WERI-Rb-1 (cell line): ENCODE data around the gene GALNT13.

Experiments used
- DNase-seq: peaks from one replicate; pipeline ENCODE4 v3.0.0-alpha.2; 2020
- H3K27ac ChIP-seq: fragments of 250-450 bp; sonication (Bioruptor Pico); 2 replicates; pipeline ENCODE4 v1.5.1; 2020; ENCODE audit warnings: mild to moderate bottlenecking, moderate library complexity
- H3K27me3 ChIP-seq: fragments of 250-450 bp; sonication (Bioruptor Pico); 2 replicates; pipeline ENCODE4 v1.5.1; 2021; ENCODE audit warnings: mild to moderate bottlenecking, low read depth, moderate library complexity; ENCODE audit not compliant: insufficient read depth, severe bottlenecking
- H3K36me3 ChIP-seq: fragments of 250-450 bp; sonication (Bioruptor Pico); 2 replicates; pipeline ENCODE4 v1.5.1; 2020; ENCODE audit warnings: mild to moderate bottlenecking, moderate library complexity
- H3K4me3 ChIP-seq: 2 replicates; pipeline ENCODE4 v1.5.1; 2011; ENCODE audit warnings: low read depth, mild to moderate bottlenecking, control low read depth, low read length
- H3K9me3 ChIP-seq: fragments of 250-450 bp; sonication (Bioruptor Pico); 2 replicates; pipeline ENCODE4 v1.5.1; 2021; ENCODE audit warnings: mild to moderate bottlenecking, moderate library complexity; ENCODE audit not compliant: severe bottlenecking
- CTCF ChIP-seq: IDR thresholded peaks from 2 replicates; pipeline ENCODE4 v1.5.1; 2011; ENCODE audit warnings: low read depth, mild to moderate bottlenecking, control low read depth, inconsistent platforms, low read length

The GALNT13 gene

GRCh38 chr2:154425994-154426393 is 554.3 kb downstream of the GALNT13 start:
- TF ChIP-seq CTCF, result no peak
- Histone ChIP-seq H3K36me3 (no peaks in the 10 kb centered on the region), H3K4me3 (no peak overlapping the region), H3K9me3 (no peaks in the 10 kb centered on the region), H3K27me3 (no peaks in the 10 kb centered on the region), H3K27ac (no peak overlapping the region)
- DNase-seq, result no peak

- H3K27me3 ChIP-seq, result no peaks in the 10 kb centered on the region
Measured at GRCh38 chr2:154427453-154427852, 555.7 kb downstream of the GALNT13 start.

GRCh38 chr2:154428022-154428421 is 556.3 kb downstream of the GALNT13 start:
- TF ChIP-seq CTCF, result no peak
- no peak overlapping the region for H3K27ac ChIP-seq
- no peaks in the 10 kb centered on the region for H3K9me3 ChIP-seq
- no peaks in the 10 kb centered on the region for H3K36me3 ChIP-seq
- H3K27me3 ChIP-seq, result no peaks in the 10 kb centered on the region
- DNase-seq, result no peak
- H3K4me3 ChIP-seq, result no peak overlapping the region

More at GRCh38 chr2:154427453-154427852, 555.7 kb downstream of the GALNT13 start:
- H3K4me3 ChIP-seq, result no peak overlapping the region
- H3K9me3 ChIP-seq, result no peaks in the 10 kb centered on the region
- no peak for TF ChIP-seq CTCF
- no peak overlapping the region for H3K27ac ChIP-seq
- no peak for DNase-seq
- H3K36me3 ChIP-seq, result no peaks in the 10 kb centered on the region

GRCh38 chr2:154433010-154433409 is 561.3 kb downstream of the GALNT13 start:
- Histone ChIP-seq H3K27ac (no peak overlapping the region), H3K9me3 (no peaks in the 10 kb centered on the region), H3K4me3 (no peak overlapping the region), H3K36me3 (no peaks in the 10 kb centered on the region), H3K27me3 (no peaks in the 10 kb centered on the region)
- DNase-seq, result no peak
- TF ChIP-seq CTCF, result no peak

GRCh38 chr2:154437104-154437503 is 565.4 kb downstream of the GALNT13 start:
- no peaks in the 10 kb centered on the region for H3K27me3 ChIP-seq
- TF ChIP-seq CTCF, result no peak
- no peaks in the 10 kb centered on the region for H3K36me3 ChIP-seq
- H3K27ac ChIP-seq, result no peak overlapping the region
- no peak for DNase-seq
- H3K4me3 ChIP-seq, result no peak overlapping the region
- H3K9me3 ChIP-seq, result no peaks in the 10 kb centered on the region

- Histone ChIP-seq H3K9me3 (no peaks in the 10 kb centered on the region), H3K4me3 (no peak overlapping the region), H3K36me3 (no peaks in the 10 kb centered on the region), H3K27ac (no peak overlapping the region), H3K27me3 (no peaks in the 10 kb centered on the region)
- DNase-seq, result no peak
- TF ChIP-seq CTCF, result no peak
Measured at GRCh38 chr2:154439156-154439555, 567.4 kb downstream of the GALNT13 start.
